Keratinocyte (primary cell): ENCODE data around the gene ZNF761. TPM values are rescaled to one million over a fixed set of nuclear protein-coding genes. Genes with fewer than 3 reads are reported as not detected.
A peak's percentile ranks its signal among the peaks of the same experiment; 100 is the strongest.
"Not testable (repeated sequence)": the region's sequence is repeated elsewhere in the genome, so short reads cannot be mapped to it uniquely, and the experiment has no call there.

Experiments used
- DNase-seq: peaks from one replicate; pipeline ENCODE4 v3.0.0-alpha.2; 2011; ENCODE audit warnings: low read depth, missing footprints, low spot score
- FAIRE-seq: peaks from 2 replicates; lab custom pipeline; 2011; peaks lifted over from hg19 to GRCh38; lab: Jason Lieb, UNC
- H2AFZ ChIP-seq: 2 replicates; pipeline ENCODE4 v1.6.0; 2012; ENCODE audit warnings: low read length, control low read depth, inconsistent platforms; ENCODE audit not compliant: control insufficient read depth
- H3K27ac ChIP-seq: 2 replicates; pipeline ENCODE4 v1.5.1; 2011; ENCODE audit warnings: low read length; ENCODE audit not compliant: control insufficient read depth, insufficient read depth
- H3K27me3 ChIP-seq: 3 replicates; pipeline ENCODE4 v1.6.0; 2011; ENCODE audit warnings: low read length; ENCODE audit not compliant: control insufficient read depth, insufficient read depth; ENCODE audit errors: extremely low read depth
- H3K36me3 ChIP-seq, 2 experiments: 2 replicates in 1 of 2; 3 replicates in 1 of 2; pipeline ENCODE4 v1.5.1; 2011; ENCODE audit warnings: low read length in 2 of 2, mild to moderate bottlenecking in 1 of 2; ENCODE audit not compliant: control insufficient read depth in 2 of 2, insufficient read depth in 2 of 2; ENCODE audit errors: extremely low read depth in 1 of 2
- H3K4me1 ChIP-seq: 3 replicates; pipeline ENCODE4 v1.5.1; 2011; ENCODE audit warnings: low read length; ENCODE audit not compliant: control insufficient read depth, insufficient read depth; ENCODE audit errors: extremely low read depth
- H3K4me2 ChIP-seq: 3 replicates; pipeline ENCODE4 v1.6.0; 2011; ENCODE audit warnings: low read depth, low read length; ENCODE audit not compliant: control insufficient read depth, insufficient read depth; ENCODE audit errors: extremely low read depth
- H3K4me3 ChIP-seq, 3 experiments: fragments of 200-600 bp in 1 of 3; sonication (generic) in 1 of 3; 2 replicates in 2 of 3; 3 replicates in 1 of 3; pipeline ENCODE4 v1.5.1; 2011 to 2016; ENCODE audit warnings: low read length in 3 of 3, mild to moderate bottlenecking in 3 of 3, control low read depth in 2 of 3, inconsistent platforms in 1 of 3, low read depth in 1 of 3, mixed read lengths in 1 of 3, mixed run types in 1 of 3, moderate library complexity in 1 of 3; ENCODE audit not compliant: control insufficient read depth in 2 of 3, insufficient read depth in 2 of 3; ENCODE audit errors: extremely low read depth in 1 of 3
- H3K79me2 ChIP-seq: 2 replicates; pipeline ENCODE4 v1.6.0; 2012; ENCODE audit warnings: low read length; ENCODE audit not compliant: control insufficient read depth, insufficient read depth
- H3K9ac ChIP-seq: 3 replicates; pipeline ENCODE4 v1.6.0; 2011; ENCODE audit warnings: low read length; ENCODE audit not compliant: control insufficient read depth, insufficient read depth; ENCODE audit errors: extremely low read depth
- H3K9me1 ChIP-seq: 3 replicates; pipeline ENCODE4 v1.6.0; 2011; ENCODE audit warnings: low read length; ENCODE audit not compliant: control insufficient read depth, insufficient read depth; ENCODE audit errors: extremely low read depth
- H3K9me3 ChIP-seq: 2 replicates; pipeline ENCODE4 v1.5.1; 2012; ENCODE audit warnings: low read depth, low read length; ENCODE audit not compliant: control insufficient read depth
- H4K20me1 ChIP-seq: 3 replicates; pipeline ENCODE4 v1.6.0; 2011; ENCODE audit warnings: low read length; ENCODE audit not compliant: control insufficient read depth, insufficient read depth; ENCODE audit errors: extremely low read depth
- EZH2 ChIP-seq: IDR thresholded peaks from one replicate; pipeline ENCODE4 v1.6.1; 2012; ENCODE audit warnings: inconsistent platforms, mild to moderate bottlenecking, low read length, moderate library complexity
- dilution Hi-C: fragments of 300-500 bp; cut with MboI; formaldehyde crosslinking; loops from one replicate; pipeline ENCODE4 v1.7.0; 2020; ENCODE audit warnings: low sequenced_read_pairs; ENCODE audit not compliant: extremely low pct_ligation_motif_present
- polyA plus RNA-seq, 5 experiments: library from polyadenylated mRNA; depleted of rRNA in 3 of 5; stranded (reverse) in 3 of 5; stranded (forward) in 1 of 5; unstranded in 1 of 5; fragments of >200 nt; gene quantifications; 1 replicate in 1 of 5; 2 replicates in 3 of 5; 3 replicates in 1 of 5; pipeline versions ENCODE4 v1.2.1 to v1.2.3, GENCODE V29; 2011 to 2012; ENCODE audit warnings: missing spikeins in 2 of 5, low read depth in 1 of 5, low replicate concordance in 1 of 5
- TF ChIP-seq, protein P1 (sequence below), 3 experiments: IDR thresholded peaks in 1 of 3; conservative IDR thresholded peaks in 1 of 3; optimal IDR thresholded peaks in 1 of 3; 2 replicates in 2 of 3; 3 replicates in 1 of 3; pipeline versions ENCODE3 to v1.5.1; 2011; ENCODE audit warnings: low read length in 3 of 3, mild to moderate bottlenecking in 3 of 3, moderate library complexity in 2 of 3, control low read depth in 1 of 3, inconsistent platforms in 1 of 3; ENCODE audit not compliant: insufficient read depth in 2 of 3; ENCODE audit errors: extremely low read depth in 1 of 3

Gene ZNF761
- polyA plus RNA-seq, 1 donor (not counting 4 experiments of a cell fraction or from before 2014, with no cell fraction given) = 10.3 TPM

DNA sequence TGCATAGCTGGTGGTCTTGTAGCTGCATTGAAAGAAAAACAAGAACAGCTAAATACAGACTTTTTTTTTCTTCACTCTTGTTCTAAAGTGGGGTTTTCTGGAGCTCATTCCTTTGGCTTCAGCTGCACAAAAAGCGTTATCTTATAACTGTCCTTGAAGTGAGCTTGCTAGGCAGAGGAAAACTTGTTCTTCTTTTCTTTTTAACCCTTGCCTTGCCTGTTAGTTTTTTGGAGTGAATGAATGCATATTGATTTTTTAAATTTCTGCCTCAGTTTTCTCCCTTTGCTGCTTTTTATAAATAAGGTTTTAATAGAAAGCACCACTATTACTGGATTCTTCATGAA lies 35.3 kb upstream of the ZNF761 start:
- DNase-seq = no peak
- TF ChIP-seq, protein P1, sequence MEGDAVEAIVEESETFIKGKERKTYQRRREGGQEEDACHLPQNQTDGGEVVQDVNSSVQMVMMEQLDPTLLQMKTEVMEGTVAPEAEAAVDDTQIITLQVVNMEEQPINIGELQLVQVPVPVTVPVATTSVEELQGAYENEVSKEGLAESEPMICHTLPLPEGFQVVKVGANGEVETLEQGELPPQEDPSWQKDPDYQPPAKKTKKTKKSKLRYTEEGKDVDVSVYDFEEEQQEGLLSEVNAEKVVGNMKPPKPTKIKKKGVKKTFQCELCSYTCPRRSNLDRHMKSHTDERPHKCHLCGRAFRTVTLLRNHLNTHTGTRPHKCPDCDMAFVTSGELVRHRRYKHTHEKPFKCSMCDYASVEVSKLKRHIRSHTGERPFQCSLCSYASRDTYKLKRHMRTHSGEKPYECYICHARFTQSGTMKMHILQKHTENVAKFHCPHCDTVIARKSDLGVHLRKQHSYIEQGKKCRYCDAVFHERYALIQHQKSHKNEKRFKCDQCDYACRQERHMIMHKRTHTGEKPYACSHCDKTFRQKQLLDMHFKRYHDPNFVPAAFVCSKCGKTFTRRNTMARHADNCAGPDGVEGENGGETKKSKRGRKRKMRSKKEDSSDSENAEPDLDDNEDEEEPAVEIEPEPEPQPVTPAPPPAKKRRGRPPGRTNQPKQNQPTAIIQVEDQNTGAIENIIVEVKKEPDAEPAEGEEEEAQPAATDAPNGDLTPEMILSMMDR (optimal IDR thresholded peaks at IDR 0.05 in 1 of 3, IDR thresholded peaks at IDR 0.05 in 1 of 3, conservative IDR thresholded peaks at IDR 0.05 in 1 of 3; ENCODE audit: extremely low read depth in 1 of 3, insufficient read depth in 2 of 3, low read length in 3 of 3) = no peak
- no peak for TF ChIP-seq EZH2
- no peaks in the 10 kb centered on the region for H3K9me1 ChIP-seq
- peaks cover 5% of the 10 kb centered on the region in 2 experiments for H3K36me3 ChIP-seq
- dilution Hi-C loops = no loop called here
- H2AFZ ChIP-seq = no peak overlapping the region
- peaks cover 17% of the 10 kb centered on the region for H3K79me2 ChIP-seq
- peaks cover 5% of the 10 kb centered on the region for H3K4me1 ChIP-seq
- H3K4me2 ChIP-seq = peak overlapping the region; percentile 88
- H4K20me1 ChIP-seq = no peaks in the 10 kb centered on the region
- no peak for FAIRE-seq
- peaks cover under 1% of the 10 kb centered on the region for H3K9me3 ChIP-seq
- H3K27ac ChIP-seq = no peak overlapping the region
- H3K9ac ChIP-seq = peak overlapping the region; percentile 84
- peak overlapping the region in 2 of 3 experiments; percentile 38 to 82 for H3K4me3 ChIP-seq
- no peaks in the 10 kb centered on the region for H3K27me3 ChIP-seq

DNA sequence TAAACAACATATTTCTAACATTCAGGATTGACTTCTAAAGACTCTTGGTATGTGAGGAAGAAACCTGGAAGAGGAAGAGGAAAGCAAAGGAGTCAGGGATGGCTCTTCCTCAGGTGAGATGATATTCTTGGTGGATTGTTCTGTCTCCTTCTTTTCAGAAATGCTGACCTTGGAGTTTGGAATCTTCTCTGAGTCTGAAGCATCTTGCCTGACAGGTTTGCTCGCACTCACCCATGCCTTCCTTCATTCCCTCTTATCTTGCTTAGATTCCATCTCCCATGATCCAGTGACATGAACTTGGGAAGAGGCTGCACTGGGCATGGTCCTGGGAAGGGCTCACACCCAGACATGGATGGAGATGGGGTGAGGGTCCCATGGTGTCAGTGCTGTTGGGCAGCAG lies 33.9 kb upstream of the ZNF761 start:
- DNase-seq, FAIRE-seq, dilution Hi-C loops, H3K4me1 ChIP-seq, H3K4me3 ChIP-seq, H4K20me1 ChIP-seq, H3K27ac ChIP-seq, H3K9me1 ChIP-seq, H3K9ac ChIP-seq, H3K27me3 ChIP-seq, H3K4me2 ChIP-seq, H2AFZ ChIP-seq, H3K9me3 ChIP-seq: not testable (repeated sequence)
- peaks cover 17% of the 10 kb centered on the region for H3K79me2 ChIP-seq
- peaks cover 5 to 10% of the 10 kb centered on the region in 2 experiments for H3K36me3 ChIP-seq

DNA sequence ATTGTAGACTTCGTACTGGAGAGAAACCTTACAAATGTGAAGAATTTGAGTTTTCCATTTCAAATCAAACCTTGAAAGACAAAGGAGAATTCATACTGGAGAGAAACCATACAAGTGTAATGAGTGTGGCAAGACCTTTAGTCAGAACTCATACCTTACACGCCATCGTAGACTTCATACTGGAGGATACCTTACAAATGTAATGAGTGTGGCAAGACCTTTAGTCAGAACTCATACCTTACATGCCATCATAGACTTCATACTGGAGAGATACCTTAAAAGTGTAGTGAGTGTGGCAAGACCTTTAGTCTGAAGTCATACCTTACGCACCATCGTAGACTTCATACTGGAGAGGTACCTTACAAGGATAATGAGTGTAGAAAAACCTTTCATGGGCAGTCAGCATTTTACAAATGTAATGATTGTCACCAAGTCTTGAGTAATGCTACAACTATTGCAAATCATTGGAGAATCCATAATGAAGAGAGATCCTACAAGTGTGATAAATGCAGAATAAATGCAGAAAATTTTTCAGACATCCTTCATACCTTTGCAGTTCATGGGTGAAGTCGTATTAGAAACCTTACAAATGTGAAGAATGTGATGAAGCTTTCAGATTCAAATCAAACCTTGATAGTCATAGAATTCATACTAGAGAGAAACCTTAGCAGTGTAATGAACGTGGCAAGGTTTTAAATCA lies 22.1 kb upstream of the ZNF761 start:
- dilution Hi-C loops = no loop called here

More for the DNA sequence above, 22.1 kb upstream of the ZNF761 start:
- Histone ChIP-seq H3K27ac (no peak overlapping the region), H3K9me3 (peaks cover 37% of the 10 kb centered on the region), H3K36me3 (peaks cover 7 to 11% of the 10 kb centered on the region in 2 experiments), H3K4me2 (no peak overlapping the region), H3K79me2 (no peaks in the 10 kb centered on the region), H3K27me3 (no peaks in the 10 kb centered on the region), H3K9me1 (no peaks in the 10 kb centered on the region), H3K9ac (no peak overlapping the region), H4K20me1 (no peaks in the 10 kb centered on the region), H3K4me3 (no peak overlapping the region), H2AFZ (no peak overlapping the region), H3K4me1 (no peaks in the 10 kb centered on the region)
- DNase-seq (no peak), FAIRE-seq (no peak)
- TF ChIP-seq, protein P1 (optimal IDR thresholded peaks at IDR 0.05 in 1 of 3, IDR thresholded peaks at IDR 0.05 in 1 of 3, conservative IDR thresholded peaks at IDR 0.05 in 1 of 3; ENCODE audit: extremely low read depth in 1 of 3, insufficient read depth in 2 of 3, low read length in 3 of 3) = no peak
- TF ChIP-seq EZH2 = no peak
